DMS153 treated with DMSO at 0.1 percent for 48 hours (cell line): Measurements from ENCODE around the gene NOP9.
"Not testable (repeated sequence)": the region's sequence is repeated elsewhere in the genome, so short reads cannot be mapped to it uniquely, and the experiment has no call there.

Experiments used
- DNase-seq: peaks from one replicate; lab custom pipeline; 2025; ENCODE audit not compliant: unreplicated experiment; lab: John Stamatoyannopoulos, UW

Gene NOP9

GRCh38 chr14:24343795-24344660 lies 44.4 kb downstream of the NOP9 start:
- no peak for DNase-seq

GRCh38 chr14:24347134-24347533 lies 47.5 kb downstream of the NOP9 start:
- DNase-seq: no peak

GRCh38 chr14:24348186-24348585 lies 48.5 kb downstream of the NOP9 start:
- DNase-seq: no peak

GRCh38 chr14:24349742-24350141 lies 50.1 kb downstream of the NOP9 start:
- DNase-seq: no peak

GRCh38 chr14:24351517-24351916 lies 51.9 kb downstream of the NOP9 start:
- DNase-seq: no peak

- DNase-seq: no peak
Measured at GRCh38 chr14:24353559-24354481, 54.2 kb downstream of the NOP9 start.

- DNase-seq: not testable (repeated sequence)
Measured at GRCh38 chr14:24354482-24354825, 54.8 kb downstream of the NOP9 start.

GRCh38 chr14:24355009-24355408 lies 55.4 kb downstream of the NOP9 start:
- DNase-seq: no peak

- no peak for DNase-seq
Measured at GRCh38 chr14:24356208-24356607, 56.6 kb downstream of the NOP9 start.
